ENCODE data around the gene KLF15.

- TF ChIP-seq, protein P1, sequence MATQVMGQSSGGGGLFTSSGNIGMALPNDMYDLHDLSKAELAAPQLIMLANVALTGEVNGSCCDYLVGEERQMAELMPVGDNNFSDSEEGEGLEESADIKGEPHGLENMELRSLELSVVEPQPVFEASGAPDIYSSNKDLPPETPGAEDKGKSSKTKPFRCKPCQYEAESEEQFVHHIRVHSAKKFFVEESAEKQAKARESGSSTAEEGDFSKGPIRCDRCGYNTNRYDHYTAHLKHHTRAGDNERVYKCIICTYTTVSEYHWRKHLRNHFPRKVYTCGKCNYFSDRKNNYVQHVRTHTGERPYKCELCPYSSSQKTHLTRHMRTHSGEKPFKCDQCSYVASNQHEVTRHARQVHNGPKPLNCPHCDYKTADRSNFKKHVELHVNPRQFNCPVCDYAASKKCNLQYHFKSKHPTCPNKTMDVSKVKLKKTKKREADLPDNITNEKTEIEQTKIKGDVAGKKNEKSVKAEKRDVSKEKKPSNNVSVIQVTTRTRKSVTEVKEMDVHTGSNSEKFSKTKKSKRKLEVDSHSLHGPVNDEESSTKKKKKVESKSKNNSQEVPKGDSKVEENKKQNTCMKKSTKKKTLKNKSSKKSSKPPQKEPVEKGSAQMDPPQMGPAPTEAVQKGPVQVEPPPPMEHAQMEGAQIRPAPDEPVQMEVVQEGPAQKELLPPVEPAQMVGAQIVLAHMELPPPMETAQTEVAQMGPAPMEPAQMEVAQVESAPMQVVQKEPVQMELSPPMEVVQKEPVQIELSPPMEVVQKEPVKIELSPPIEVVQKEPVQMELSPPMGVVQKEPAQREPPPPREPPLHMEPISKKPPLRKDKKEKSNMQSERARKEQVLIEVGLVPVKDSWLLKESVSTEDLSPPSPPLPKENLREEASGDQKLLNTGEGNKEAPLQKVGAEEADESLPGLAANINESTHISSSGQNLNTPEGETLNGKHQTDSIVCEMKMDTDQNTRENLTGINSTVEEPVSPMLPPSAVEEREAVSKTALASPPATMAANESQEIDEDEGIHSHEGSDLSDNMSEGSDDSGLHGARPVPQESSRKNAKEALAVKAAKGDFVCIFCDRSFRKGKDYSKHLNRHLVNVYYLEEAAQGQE (IDR thresholded peaks at IDR 0.05; ENCODE audit: borderline replicate concordance) = no peak
- TF ChIP-seq CTCF (IDR thresholded peaks at IDR 0.05; ENCODE audit: poor library complexity, severe bottlenecking) = no peak
- no peak for TF ChIP-seq MXI1 (conservative IDR thresholded peaks at IDR 0.05; ENCODE audit: poor library complexity, severe bottlenecking)
- no peak for TF ChIP-seq TAF1 (IDR thresholded peaks at IDR 0.05; ENCODE audit: low read depth)
- no peak for TF ChIP-seq EZH2 (IDR thresholded peaks at IDR 0.05; ENCODE audit: borderline replicate concordance, insufficient read depth, low read length, poor library complexity, severe bottlenecking)
These were observed 17.1 kb downstream of the KLF15 start for GRCh38 chr3:126340081-126340511.

All from neural cell (in vitro differentiated cells).